DND-41 (cell line): ENCODE measurements around the gene SPAG16.

Source experiments
- ATAC-seq: fragments of 200-7000 bp; cut with Tn5 transposase; 3 replicates; pipeline ENCODE4 v1.9.1; 2021; ENCODE audit warnings: low read depth; ENCODE audit not compliant: insufficient read depth
- DNase-seq: peaks from one replicate; pipeline ENCODE4 v3.0.0-alpha.2; 2020
- H2AFZ ChIP-seq: 2 replicates; pipeline ENCODE4 v1.6.0; 2012; ENCODE audit warnings: low read depth, low read length
- H3K27ac ChIP-seq: 2 replicates; pipeline ENCODE4 v1.5.1; 2012; ENCODE audit warnings: low read length, inconsistent platforms
- H3K27me3 ChIP-seq: fragments of 200-600 bp; sonication (generic); 2 replicates; pipeline ENCODE4 v1.6.0; 2012; ENCODE audit warnings: low read length, mild to moderate bottlenecking, inconsistent platforms; ENCODE audit not compliant: insufficient read depth, poor library complexity
- H3K36me3 ChIP-seq: 2 replicates; pipeline ENCODE4 v1.5.1; 2012; ENCODE audit warnings: low read length, inconsistent platforms; ENCODE audit not compliant: insufficient read depth
- H3K4me1 ChIP-seq: 2 replicates; pipeline ENCODE4 v1.5.1; 2012; ENCODE audit warnings: mild to moderate bottlenecking, low read length; ENCODE audit not compliant: insufficient read depth
- H3K4me2 ChIP-seq: 2 replicates; pipeline ENCODE4 v1.6.0; 2012; ENCODE audit warnings: mild to moderate bottlenecking, moderate library complexity, low read length, inconsistent platforms; ENCODE audit not compliant: insufficient read depth
- H3K4me3 ChIP-seq, 2 experiments: fragments of 200-600 bp in 1 of 2; shearing (Covaris generic) in 1 of 2; 2 replicates each; pipeline ENCODE4 v1.5.1; 2012 to 2016; ENCODE audit warnings: inconsistent platforms in 2 of 2, low read length in 2 of 2, mild to moderate bottlenecking in 2 of 2, low read depth in 1 of 2, moderate library complexity in 1 of 2
- H3K79me2 ChIP-seq: 2 replicates; pipeline ENCODE4 v1.6.0; 2012; ENCODE audit warnings: low read length, inconsistent platforms; ENCODE audit not compliant: insufficient read depth
- H3K9ac ChIP-seq: 2 replicates; pipeline ENCODE4 v1.6.0; 2012; ENCODE audit warnings: low read depth, mild to moderate bottlenecking, inconsistent platforms, low read length, moderate library complexity
- H3K9me3 ChIP-seq: 2 replicates; pipeline ENCODE4 v1.5.1; 2012; ENCODE audit warnings: low read length, moderate library complexity, mild to moderate bottlenecking, inconsistent platforms; ENCODE audit not compliant: insufficient read depth, severe bottlenecking
- H4K20me1 ChIP-seq: 2 replicates; pipeline ENCODE4 v1.6.0; 2012; ENCODE audit warnings: low read length; ENCODE audit not compliant: insufficient read depth
- EZH2 ChIP-seq: IDR thresholded peaks from 3 replicates; pipeline ENCODE4 v1.6.1; 2012; ENCODE audit warnings: borderline replicate concordance, low read depth, mild to moderate bottlenecking, moderate library complexity, low read length, inconsistent platforms; ENCODE audit not compliant: severe bottlenecking
- TF ChIP-seq, protein P1 (sequence below): IDR thresholded peaks from 2 replicates; pipeline ENCODE4 v1.5.1; 2012; ENCODE audit warnings: borderline replicate concordance, low read length, moderate library complexity, mild to moderate bottlenecking; ENCODE audit not compliant: poor library complexity, severe bottlenecking; ENCODE audit errors: extremely low read depth

SPAG16 gene

DNA sequence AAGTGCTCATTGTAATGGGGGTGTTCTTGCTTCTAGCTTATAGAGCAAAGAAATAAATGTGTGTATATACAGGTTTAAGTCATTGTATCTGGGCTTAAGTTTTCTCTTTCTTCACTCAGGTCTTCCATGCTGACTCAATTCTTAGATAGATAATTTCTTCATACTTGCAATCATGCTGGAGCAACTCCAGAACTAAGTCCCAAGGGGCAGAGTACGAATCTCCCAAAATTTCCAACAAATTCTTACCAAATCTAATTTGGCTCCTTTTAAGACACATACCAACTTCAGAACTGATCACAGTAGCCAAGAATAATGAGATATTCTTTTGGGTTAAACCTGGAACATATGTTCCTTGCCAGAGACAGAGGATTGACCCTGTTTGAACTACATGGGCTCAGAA, 4.3 kb upstream of the SPAG16 start:
- Histone ChIP-seq H3K9me3 (no peaks in the 10 kb centered on the region), H3K27ac (no peak overlapping the region), H3K27me3 (no peaks in the 10 kb centered on the region), H3K4me2 (no peak overlapping the region), H3K79me2 (peaks cover 6% of the 10 kb centered on the region), H3K4me1 (peaks cover 15% of the 10 kb centered on the region), H3K36me3 (no peaks in the 10 kb centered on the region), H3K4me3 (no peak overlapping the region), H4K20me1 (no peaks in the 10 kb centered on the region), H2AFZ (no peak overlapping the region), H3K9ac (no peak overlapping the region)
- no peak for TF ChIP-seq EZH2
- TF ChIP-seq, protein P1, sequence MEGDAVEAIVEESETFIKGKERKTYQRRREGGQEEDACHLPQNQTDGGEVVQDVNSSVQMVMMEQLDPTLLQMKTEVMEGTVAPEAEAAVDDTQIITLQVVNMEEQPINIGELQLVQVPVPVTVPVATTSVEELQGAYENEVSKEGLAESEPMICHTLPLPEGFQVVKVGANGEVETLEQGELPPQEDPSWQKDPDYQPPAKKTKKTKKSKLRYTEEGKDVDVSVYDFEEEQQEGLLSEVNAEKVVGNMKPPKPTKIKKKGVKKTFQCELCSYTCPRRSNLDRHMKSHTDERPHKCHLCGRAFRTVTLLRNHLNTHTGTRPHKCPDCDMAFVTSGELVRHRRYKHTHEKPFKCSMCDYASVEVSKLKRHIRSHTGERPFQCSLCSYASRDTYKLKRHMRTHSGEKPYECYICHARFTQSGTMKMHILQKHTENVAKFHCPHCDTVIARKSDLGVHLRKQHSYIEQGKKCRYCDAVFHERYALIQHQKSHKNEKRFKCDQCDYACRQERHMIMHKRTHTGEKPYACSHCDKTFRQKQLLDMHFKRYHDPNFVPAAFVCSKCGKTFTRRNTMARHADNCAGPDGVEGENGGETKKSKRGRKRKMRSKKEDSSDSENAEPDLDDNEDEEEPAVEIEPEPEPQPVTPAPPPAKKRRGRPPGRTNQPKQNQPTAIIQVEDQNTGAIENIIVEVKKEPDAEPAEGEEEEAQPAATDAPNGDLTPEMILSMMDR, result no peak
- DNase-seq (no peak), ATAC-seq (no peak)

GRCh38 chr2:213281156-213281555, 3.1 kb upstream of the SPAG16 start:
- no peak overlapping the region for H3K27ac ChIP-seq
- ATAC-seq, result no peak

DNA sequence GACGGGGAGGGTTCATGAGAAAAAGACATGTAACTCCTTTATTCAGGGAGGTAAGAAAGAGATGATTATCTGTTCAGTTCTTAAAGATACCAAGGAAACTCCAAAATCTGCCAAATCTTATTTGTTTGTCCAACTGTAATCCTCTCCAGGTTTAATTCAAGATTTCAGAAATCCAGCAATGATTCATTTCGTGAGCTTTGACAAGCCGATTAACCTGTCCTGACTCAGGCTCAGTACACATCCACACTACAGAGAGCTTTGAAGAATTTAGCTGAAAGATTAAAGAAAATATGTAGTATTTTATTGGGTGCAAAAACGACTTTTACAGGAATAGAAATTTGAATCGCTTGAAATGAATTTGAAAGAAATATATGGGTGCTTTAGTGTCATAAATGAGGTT, 1.1 kb downstream of the SPAG16 start:
- Histone ChIP-seq H3K4me3 (peak overlapping the region; percentile 43 to 72; a peak in 2 of 4 replicates), H3K27ac (no peak overlapping the region), H3K27me3 (no peaks in the 10 kb centered on the region), H3K79me2 (peaks cover 10% of the 10 kb centered on the region), H4K20me1 (no peaks in the 10 kb centered on the region), H3K9me3 (no peaks in the 10 kb centered on the region), H3K36me3 (no peaks in the 10 kb centered on the region), H3K4me1 (peaks cover 24% of the 10 kb centered on the region), H3K9ac (no peak overlapping the region), H2AFZ (no peak overlapping the region), H3K4me2 (peak overlapping the region; percentile 64)
- TF ChIP-seq, protein P1, result no peak
- no peak for TF ChIP-seq EZH2
- no peak for ATAC-seq
- DNase-seq, result no peak

More at GRCh38 chr2:213281156-213281555, 3.1 kb upstream of the SPAG16 start:
- no peak overlapping the region for H3K4me2 ChIP-seq
- DNase-seq, result no peak
- no peak overlapping the region for H3K4me3 ChIP-seq
- peaks cover 10% of the 10 kb centered on the region for H3K79me2 ChIP-seq
- no peak overlapping the region for H2AFZ ChIP-seq
- peaks cover 24% of the 10 kb centered on the region for H3K4me1 ChIP-seq
- no peak overlapping the region for H3K9ac ChIP-seq
- no peaks in the 10 kb centered on the region for H3K27me3 ChIP-seq
- H3K9me3 ChIP-seq, result no peaks in the 10 kb centered on the region
- no peak for TF ChIP-seq EZH2
- TF ChIP-seq, protein P1, result no peak
- H3K36me3 ChIP-seq, result no peaks in the 10 kb centered on the region
- no peaks in the 10 kb centered on the region for H4K20me1 ChIP-seq

DNA sequence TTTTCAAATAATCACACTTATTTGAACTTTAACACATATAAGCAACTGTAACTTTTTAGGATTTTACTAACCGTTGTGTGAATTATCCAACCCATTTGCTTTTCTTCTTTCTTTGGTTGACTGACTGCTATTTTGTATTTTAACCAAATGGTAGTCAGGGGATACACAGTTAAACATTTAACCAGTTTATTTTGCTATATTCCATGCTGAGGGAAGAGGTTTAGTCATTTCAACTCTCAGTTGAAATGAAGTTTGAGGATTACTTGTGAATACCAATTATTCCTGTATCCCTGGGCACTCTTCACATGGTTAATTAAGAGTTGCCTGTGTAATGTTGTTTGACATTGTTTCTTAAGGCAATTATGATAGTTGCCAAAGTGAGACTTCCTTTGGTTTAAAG, 1.9 kb downstream of the SPAG16 start:
- no peak overlapping the region for H3K27ac ChIP-seq
- DNase-seq, result no peak
- ATAC-seq, result no peak
- H3K36me3 ChIP-seq, result no peaks in the 10 kb centered on the region
- no peak overlapping the region for H3K4me3 ChIP-seq
- H4K20me1 ChIP-seq, result no peaks in the 10 kb centered on the region
- H3K4me1 ChIP-seq, result peaks cover 24% of the 10 kb centered on the region
- H3K4me2 ChIP-seq, result no peak overlapping the region
- H3K27me3 ChIP-seq, result no peaks in the 10 kb centered on the region
- no peak overlapping the region for H3K9ac ChIP-seq
- no peak overlapping the region for H2AFZ ChIP-seq
- no peaks in the 10 kb centered on the region for H3K9me3 ChIP-seq
- peaks cover 10% of the 10 kb centered on the region for H3K79me2 ChIP-seq
- TF ChIP-seq, protein P1, result no peak
- TF ChIP-seq EZH2, result no peak
